ENCODE data around the gene XRN1. TPM values are rescaled to one million over a fixed set of nuclear protein-coding genes. Genes with fewer than 3 reads are reported as not detected.
"Not testable (repeated sequence)": the region's sequence is repeated elsewhere in the genome, so short reads cannot be mapped to it uniquely, and the experiment has no call there.

The XRN1 gene
- total and polyA plus RNA-seq, 2 donors (not counting 1 experiment from before 2014, with no cell fraction given): 6.3 to 91.8 TPM

GRCh38 chr3:142417302-142417701 lies 30.5 kb downstream of the XRN1 start:
- Histone ChIP-seq H3K79me2 (ENCODE audit: control insufficient read depth, insufficient read depth, low read length) (no peaks in the 10 kb centered on the region), H3K36me3 (replicated peaks in 1 of 2; ENCODE audit: control extremely low read depth in 1 of 2, control insufficient read depth in 1 of 2, extremely low read depth in 1 of 2, insufficient read depth in 2 of 2, low read length in 1 of 2) (peaks cover 15 to 69% of the 10 kb centered on the region in 2 experiments), H2AFZ (ENCODE audit: insufficient read depth, low read depth, low read length, poor library complexity, severe bottlenecking) (no peak overlapping the region), H3K27ac (ENCODE audit: low read length in 2 of 2) (no peak overlapping the region), H3K27me3 (replicated peaks in 1 of 4; ENCODE audit: control extremely low read depth in 1 of 4, control insufficient read depth in 3 of 4, insufficient read depth in 4 of 4, low read length in 3 of 4) (no peaks in the 10 kb centered on the region), H4K20me1 (ENCODE audit: control insufficient read depth, insufficient read depth, low read length, poor library complexity, severe bottlenecking) (no peaks in the 10 kb centered on the region), H3K9me3 (ENCODE audit: control extremely low read depth in 1 of 3, control insufficient read depth in 2 of 3, insufficient read depth in 1 of 3, low read length in 2 of 3) (no peaks in the 10 kb centered on the region), H3K4me1 (ENCODE audit: control insufficient read depth in 2 of 2, insufficient read depth in 2 of 2, low read length in 2 of 2) (no peaks in the 10 kb centered on the region), H3K4me2 (replicated peaks; ENCODE audit: low read depth, low read length, poor library complexity, severe bottlenecking) (no peak overlapping the region), H3K4me3 (ENCODE audit: control extremely low read depth in 1 of 5, extremely low read depth in 1 of 5, insufficient read depth in 1 of 5, low read depth in 2 of 5, low read length in 4 of 5) (no peak overlapping the region), H3K9ac (ENCODE audit: low read length) (no peak overlapping the region)
- Mint-ChIP-seq H3K27ac (no peak overlapping the region), H3K27me3 (no peaks in the 10 kb centered on the region), H3K4me3 (no peak overlapping the region), H3K4me1 (no peaks in the 10 kb centered on the region), H3K9me3 (ENCODE audit: insufficient read depth) (no peaks in the 10 kb centered on the region)
- no peak for ATAC-seq (ENCODE audit: low read depth)
- DNase-seq: no peak
- no CpG with 5 or more reads among the region's 1 CpG for WGBS (ENCODE audit: insufficient coverage)
- intact Hi-C loops (cut with micrococcal nuclease): no loop called here
- POLR2A ChIA-PET: no interaction called here
- TF ChIP-seq, protein P1, sequence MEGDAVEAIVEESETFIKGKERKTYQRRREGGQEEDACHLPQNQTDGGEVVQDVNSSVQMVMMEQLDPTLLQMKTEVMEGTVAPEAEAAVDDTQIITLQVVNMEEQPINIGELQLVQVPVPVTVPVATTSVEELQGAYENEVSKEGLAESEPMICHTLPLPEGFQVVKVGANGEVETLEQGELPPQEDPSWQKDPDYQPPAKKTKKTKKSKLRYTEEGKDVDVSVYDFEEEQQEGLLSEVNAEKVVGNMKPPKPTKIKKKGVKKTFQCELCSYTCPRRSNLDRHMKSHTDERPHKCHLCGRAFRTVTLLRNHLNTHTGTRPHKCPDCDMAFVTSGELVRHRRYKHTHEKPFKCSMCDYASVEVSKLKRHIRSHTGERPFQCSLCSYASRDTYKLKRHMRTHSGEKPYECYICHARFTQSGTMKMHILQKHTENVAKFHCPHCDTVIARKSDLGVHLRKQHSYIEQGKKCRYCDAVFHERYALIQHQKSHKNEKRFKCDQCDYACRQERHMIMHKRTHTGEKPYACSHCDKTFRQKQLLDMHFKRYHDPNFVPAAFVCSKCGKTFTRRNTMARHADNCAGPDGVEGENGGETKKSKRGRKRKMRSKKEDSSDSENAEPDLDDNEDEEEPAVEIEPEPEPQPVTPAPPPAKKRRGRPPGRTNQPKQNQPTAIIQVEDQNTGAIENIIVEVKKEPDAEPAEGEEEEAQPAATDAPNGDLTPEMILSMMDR (IDR thresholded peaks at IDR 0.05): no peak
- no peak for TF ChIP-seq EZH2 (IDR thresholded peaks at IDR 0.05; ENCODE audit: borderline replicate concordance, insufficient read depth, low read depth, low read length, poor library complexity, severe bottlenecking)
- CTCF ChIA-PET: interaction anchor here (0.6 to 0.7 kb wide), 2 partner anchors 36 to 136 kb away, joined by 3 read pairs; no protein-coding TSS in a partner anchor

- H3K4me3 ChIP-seq (ENCODE audit: control extremely low read depth in 1 of 5, extremely low read depth in 1 of 5, insufficient read depth in 1 of 5, low read depth in 2 of 5, low read length in 4 of 5); ATAC-seq (ENCODE audit: low read depth); H3K27me3 ChIP-seq (replicated peaks in 1 of 4; ENCODE audit: control extremely low read depth in 1 of 4, control insufficient read depth in 3 of 4, insufficient read depth in 4 of 4, low read length in 3 of 4); H3K9me3 Mint-ChIP-seq (ENCODE audit: insufficient read depth); DNase-seq; POLR2A ChIA-PET; H3K79me2 ChIP-seq (ENCODE audit: control insufficient read depth, insufficient read depth, low read length); H3K4me1 Mint-ChIP-seq; H3K27ac ChIP-seq (ENCODE audit: low read length in 2 of 2); H3K4me1 ChIP-seq (ENCODE audit: control insufficient read depth in 2 of 2, insufficient read depth in 2 of 2, low read length in 2 of 2); intact Hi-C loops (cut with micrococcal nuclease); H3K27me3 Mint-ChIP-seq; H3K9me3 ChIP-seq (ENCODE audit: control extremely low read depth in 1 of 3, control insufficient read depth in 2 of 3, insufficient read depth in 1 of 3, low read length in 2 of 3); H3K9ac ChIP-seq (ENCODE audit: low read length); H2AFZ ChIP-seq (ENCODE audit: insufficient read depth, low read depth, low read length, poor library complexity, severe bottlenecking); H3K4me3 Mint-ChIP-seq; H3K4me2 ChIP-seq (replicated peaks; ENCODE audit: low read depth, low read length, poor library complexity, severe bottlenecking); H4K20me1 ChIP-seq (ENCODE audit: control insufficient read depth, insufficient read depth, low read length, poor library complexity, severe bottlenecking); H3K27ac Mint-ChIP-seq: not testable (repeated sequence)
- CTCF ChIA-PET: interaction anchor here (1.6 kb wide), 1 partner anchor 428 kb away, joined by 4 read pairs; no protein-coding TSS in a partner anchor
- peaks cover 24 to 59% of the 10 kb centered on the region in 2 experiments for H3K36me3 ChIP-seq (replicated peaks in 1 of 2; ENCODE audit: control extremely low read depth in 1 of 2, control insufficient read depth in 1 of 2, extremely low read depth in 1 of 2, insufficient read depth in 2 of 2, low read length in 1 of 2)
- 100% methylated on average over 2 of the region's 7 CpGs for WGBS (ENCODE audit: insufficient coverage)
These were observed 47.3 kb downstream of the XRN1 start for GRCh38 chr3:142400537-142400936.
